Thyroid gland (tissue), 4 donors: ENCODE results near the gene HAO1.

Experiments
- POLR2A ChIP-seq, 2 donors: fragments of 450-650 bp; IDR thresholded peaks; one replicate each; pipeline ENCODE4 v1.6.1; 2017; ENCODE audit warnings: antibody characterized with exemption in 2 of 2, mild to moderate bottlenecking in 2 of 2, moderate library complexity in 1 of 2
- TF ChIP-seq, protein P1 (sequence below), 6 experiments: fragments of 200-600 bp in 3 of 6; fragments of 450-650 bp in 3 of 6; sonication (generic) in 3 of 6; IDR thresholded peaks; one replicate each; pipeline ENCODE4 v1.5.1; 2016 to 2019; ENCODE audit warnings: antibody characterized with exemption in 6 of 6, mild to moderate bottlenecking in 2 of 6, inconsistent platforms in 1 of 6, moderate library complexity in 1 of 6

DNA sequence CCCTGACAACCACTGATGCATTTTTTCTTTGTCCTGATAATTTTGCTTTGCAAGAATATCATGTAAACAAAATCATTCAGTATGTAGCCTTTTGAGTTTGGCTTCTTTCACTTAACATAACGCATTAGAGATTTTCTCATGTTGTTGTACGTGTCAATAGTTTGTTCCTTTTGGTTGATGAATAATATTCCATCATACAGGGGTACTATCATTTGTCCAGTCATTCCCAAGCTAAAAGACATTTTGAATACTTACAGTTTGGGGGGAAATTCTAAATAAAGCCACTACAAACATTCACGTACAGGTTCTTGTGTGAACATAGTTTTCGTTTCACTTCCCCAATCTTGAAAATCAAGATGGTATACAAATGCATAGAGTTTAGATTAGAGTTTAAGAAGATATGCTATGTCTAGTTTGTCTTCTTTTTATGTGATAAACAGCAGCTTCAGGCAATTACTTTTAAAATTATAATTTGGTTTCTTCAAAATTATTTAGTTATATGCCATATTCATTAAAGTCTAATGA lies 5.2 kb downstream of the HAO1 start:
- TF ChIP-seq POLR2A (IDR thresholded peaks at IDR 0.05): no peak
- TF ChIP-seq, protein P1, sequence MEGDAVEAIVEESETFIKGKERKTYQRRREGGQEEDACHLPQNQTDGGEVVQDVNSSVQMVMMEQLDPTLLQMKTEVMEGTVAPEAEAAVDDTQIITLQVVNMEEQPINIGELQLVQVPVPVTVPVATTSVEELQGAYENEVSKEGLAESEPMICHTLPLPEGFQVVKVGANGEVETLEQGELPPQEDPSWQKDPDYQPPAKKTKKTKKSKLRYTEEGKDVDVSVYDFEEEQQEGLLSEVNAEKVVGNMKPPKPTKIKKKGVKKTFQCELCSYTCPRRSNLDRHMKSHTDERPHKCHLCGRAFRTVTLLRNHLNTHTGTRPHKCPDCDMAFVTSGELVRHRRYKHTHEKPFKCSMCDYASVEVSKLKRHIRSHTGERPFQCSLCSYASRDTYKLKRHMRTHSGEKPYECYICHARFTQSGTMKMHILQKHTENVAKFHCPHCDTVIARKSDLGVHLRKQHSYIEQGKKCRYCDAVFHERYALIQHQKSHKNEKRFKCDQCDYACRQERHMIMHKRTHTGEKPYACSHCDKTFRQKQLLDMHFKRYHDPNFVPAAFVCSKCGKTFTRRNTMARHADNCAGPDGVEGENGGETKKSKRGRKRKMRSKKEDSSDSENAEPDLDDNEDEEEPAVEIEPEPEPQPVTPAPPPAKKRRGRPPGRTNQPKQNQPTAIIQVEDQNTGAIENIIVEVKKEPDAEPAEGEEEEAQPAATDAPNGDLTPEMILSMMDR (IDR thresholded peaks at IDR 0.05): no peak
